IMR-90 (cell line): Measurements from ENCODE around the gene RGS10. TPM values are rescaled to one million over a fixed set of nuclear protein-coding genes. Genes with fewer than 3 reads are reported as not detected.
A peak's percentile ranks its signal among the peaks of the same experiment; 100 is the strongest.

Experiments used
- ATAC-seq: fragments of 200-7000 bp; cut with Tn5 transposase; 2 replicates; pipeline ENCODE4 v1.9.1; 2020; ENCODE audit warnings: low read depth, mild to moderate bottlenecking, moderate library complexity
- BruUV-seq: library from RNA; stranded (reverse); fragments of 400-500 nt; replicated peaks from 2 replicates; lab custom pipeline; 2021; lab: Mats Ljungman, UMichigan
- CTCF ChIA-PET: fragments of 300-600 bp; formaldehyde crosslinking; extraction: SDS; loops from one replicate; lab custom pipeline; 2021; ENCODE audit warnings: antibody characterized with exemption; lab: Yijun Ruan, JAX
- POLR2A ChIA-PET: fragments of 300-600 bp; sonication (Branson Sonifier 250); formaldehyde crosslinking; loops from one replicate; lab custom pipeline; 2022; ENCODE audit warnings: antibody characterized with exemption; ENCODE audit not compliant: unreplicated experiment; lab: Charles Lee
- DNase-seq: peaks from one replicate; pipeline ENCODE4 v3.0.0; 2013
- H2AFZ ChIP-seq: replicated peaks from 2 replicates; pipeline ENCODE3; 2013; ENCODE audit warnings: low read length, mild to moderate bottlenecking; ENCODE audit not compliant: poor library complexity
- H2AK5ac ChIP-seq: 2 replicates; pipeline ENCODE4 v1.6.1; 2013; ENCODE audit warnings: low read depth, low read length, inconsistent platforms
- H2AK9ac ChIP-seq: replicated peaks from 2 replicates; pipeline ENCODE3; 2013; ENCODE audit warnings: mild to moderate bottlenecking, low read depth, low read length, moderate library complexity; ENCODE audit not compliant: poor library complexity
- H2BK120ac ChIP-seq: 2 replicates; pipeline ENCODE4 v1.6.1; 2013; ENCODE audit warnings: low read depth, low read length, inconsistent platforms
- H2BK15ac ChIP-seq: 3 replicates; pipeline ENCODE4 v1.6.1; 2013; ENCODE audit warnings: low read depth, low read length, inconsistent platforms
- H2BK20ac ChIP-seq: 2 replicates; pipeline ENCODE4 v1.6.1; 2013; ENCODE audit warnings: low read depth, mild to moderate bottlenecking, inconsistent platforms, low read length, moderate library complexity
- H2BK5ac ChIP-seq: 2 replicates; pipeline ENCODE4 v1.6.1; 2013; ENCODE audit warnings: mild to moderate bottlenecking, low read depth, low read length, inconsistent platforms; ENCODE audit not compliant: poor library complexity, severe bottlenecking
- H3K14ac ChIP-seq: replicated peaks from 2 replicates; pipeline ENCODE4 v1.6.1; 2013; ENCODE audit warnings: low read depth, low read length, inconsistent platforms
- H3K18ac ChIP-seq: 2 replicates; pipeline ENCODE4 v1.6.1; 2013; ENCODE audit warnings: low read depth, low read length, control low read depth
- H3K23ac ChIP-seq: 2 replicates; pipeline ENCODE4 v1.6.1; 2013; ENCODE audit warnings: low read depth, low read length, inconsistent platforms
- H3K27ac ChIP-seq: 2 replicates; pipeline ENCODE4 v1.5.1; 2013; ENCODE audit warnings: mild to moderate bottlenecking, control low read depth, low read length; ENCODE audit not compliant: insufficient read depth
- H3K27me3 ChIP-seq: 2 replicates; pipeline ENCODE4 v1.6.1; 2013; ENCODE audit warnings: low read length; ENCODE audit not compliant: control insufficient read depth, insufficient read depth
- H3K36me3 ChIP-seq: 2 replicates; pipeline ENCODE4 v1.6.1; 2013; ENCODE audit warnings: low read length, mixed read lengths; ENCODE audit not compliant: control insufficient read depth, insufficient read depth
- H3K4ac ChIP-seq: 2 replicates; pipeline ENCODE4 v1.6.1; 2013; ENCODE audit warnings: low read depth, low read length, inconsistent platforms
- H3K4me1 ChIP-seq: 2 replicates; pipeline ENCODE4 v1.6.1; 2013; ENCODE audit warnings: low read length, mixed read lengths; ENCODE audit not compliant: control insufficient read depth, insufficient read depth
- H3K4me2 ChIP-seq: 2 replicates; pipeline ENCODE4 v1.6.1; 2013; ENCODE audit warnings: low read depth, mild to moderate bottlenecking, control low read depth, low read length, moderate library complexity
- H3K4me3 ChIP-seq: 2 replicates; pipeline ENCODE4 v1.5.1; 2013; ENCODE audit warnings: low read depth, mild to moderate bottlenecking, control low read depth, low read length, moderate library complexity; ENCODE audit not compliant: insufficient read depth
- H3K56ac ChIP-seq: 2 replicates; pipeline ENCODE4 v1.6.1; 2013; ENCODE audit warnings: low read length, inconsistent platforms; ENCODE audit not compliant: insufficient read depth; ENCODE audit errors: extremely low read depth
- H3K79me1 ChIP-seq, 2 experiments: 2 replicates each; pipeline ENCODE4 v1.6.1; 2013; ENCODE audit warnings: low read length in 2 of 2, inconsistent platforms in 1 of 2, low read depth in 1 of 2
- H3K9ac ChIP-seq: 2 replicates; pipeline ENCODE4 v1.6.1; 2013; ENCODE audit warnings: low read depth, low read length, control low read depth
- H3K9me1 ChIP-seq: 2 replicates; pipeline ENCODE4 v1.6.1; 2013; ENCODE audit warnings: low read length, inconsistent platforms; ENCODE audit not compliant: insufficient read depth
- H3K9me3 ChIP-seq: 2 replicates; pipeline ENCODE4 v1.6.1; 2013; ENCODE audit warnings: low read length; ENCODE audit not compliant: control insufficient read depth, insufficient read depth
- H4K20me1 ChIP-seq: 2 replicates; pipeline ENCODE4 v1.6.1; 2013; ENCODE audit warnings: low read length, inconsistent platforms; ENCODE audit not compliant: insufficient read depth
- H4K5ac ChIP-seq: 2 replicates; pipeline ENCODE4 v1.6.1; 2013; ENCODE audit warnings: mild to moderate bottlenecking, low read depth, low read length, control low read depth
- H4K8ac ChIP-seq, 2 experiments: 2 replicates each; pipeline ENCODE4 v1.6.1; 2013; ENCODE audit warnings: low read depth in 2 of 2, low read length in 2 of 2, control low read depth in 1 of 2, inconsistent platforms in 1 of 2
- H4K91ac ChIP-seq: 2 replicates; pipeline ENCODE4 v1.6.1; 2013; ENCODE audit warnings: low read depth, low read length, inconsistent platforms; ENCODE audit not compliant: insufficient read depth
- CEBPB ChIP-seq: IDR thresholded peaks from 2 replicates; pipeline ENCODE4 v1.6.1; 2012; ENCODE audit warnings: low read depth, low read length, improper control_type of control experiment
- CHD1 ChIP-seq: IDR thresholded peaks from 2 replicates; pipeline ENCODE4 v1.6.1; 2012; ENCODE audit warnings: low read depth, low read length, improper control_type of control experiment
- FOS ChIP-seq: fragments of 150-350 bp; IDR thresholded peaks from 2 replicates; pipeline ENCODE4 v1.6.1; 2016; ENCODE audit warnings: low read depth, low read length
- MAZ ChIP-seq: IDR thresholded peaks from 2 replicates; pipeline ENCODE4 v1.6.1; 2012; ENCODE audit warnings: low read depth, mild to moderate bottlenecking, low read length, improper control_type of control experiment, moderate library complexity, borderline replicate concordance
- MXI1 ChIP-seq: IDR thresholded peaks from 2 replicates; pipeline ENCODE4 v1.6.1; 2012; ENCODE audit warnings: low read depth, mild to moderate bottlenecking, low read length, moderate library complexity, borderline replicate concordance
- RAD21 ChIP-seq: IDR thresholded peaks from 2 replicates; pipeline ENCODE4 v1.6.1; 2012; ENCODE audit warnings: low read length, improper control_type of control experiment
- RCOR1 ChIP-seq: IDR thresholded peaks from 2 replicates; pipeline ENCODE4 v1.6.1; 2012; ENCODE audit warnings: mild to moderate bottlenecking, low read length, improper control_type of control experiment; ENCODE audit not compliant: insufficient replicate concordance
- SMC3 ChIP-seq: fragments of 150-350 bp; IDR thresholded peaks from 2 replicates; pipeline ENCODE4 v1.6.1; 2016; ENCODE audit warnings: low read depth, mild to moderate bottlenecking, antibody characterized with exemption, low read length, moderate library complexity
- WGBS, 2 experiments: methylation state at CpG; one replicate each; pipeline versions ENCODE4 v1.1.5 to v1.1.7; 2013; ENCODE audit warnings: missing lambda C conversion rate in 2 of 2; ENCODE audit not compliant: insufficient read length in 1 of 2; ENCODE audit errors: extremely low coverage in 2 of 2; 5-methylcytosine and 5-hydroxymethylcytosine counted together
- dilution Hi-C: fragments of 300-500 bp; cut with HindIII; formaldehyde crosslinking; loops from one replicate; pipeline ENCODE4 v1.14.3; 2018; ENCODE audit warnings: low sequenced_read_pairs; ENCODE audit not compliant: unreplicated experiment
- in situ Hi-C: fragments of 300-500 bp; cut with MboI; formaldehyde crosslinking; loops from 3 replicates; pipeline ENCODE4 v1.14.3; 2019; ENCODE audit warnings: low sequenced_read_pairs, inconsistent platforms, mixed read lengths
- intact Hi-C: fragments of 100-400 bp; cut with micrococcal nuclease; formaldehyde crosslinking; loops from 2 replicates; pipeline ENCODE4 v1.10.0; 2022
- polyA plus RNA-seq, 3 experiments: library from polyadenylated mRNA; depleted of rRNA; stranded (reverse); fragments of >200 nt; gene quantifications; 2 replicates each; pipeline ENCODE4 v1.2.3, GENCODE V29; 2012; ENCODE audit warnings: low replicate concordance in 1 of 3
- total RNA-seq: library from RNA; depleted of rRNA; stranded (reverse); fragments of >200 nt; gene quantifications from 2 replicates; pipeline ENCODE4 v1.2.3, GENCODE V29; 2012
- TF ChIP-seq, protein P1 (sequence below): conservative IDR thresholded peaks from 2 replicates; pipeline ENCODE4 v1.5.1; 2012; ENCODE audit warnings: mild to moderate bottlenecking, low read depth, low read length, improper control_type of control experiment

RGS10 gene
- total and polyA plus RNA-seq, 2 of the 4 experiments (the other 2 are of a cell fraction) = 35.3 to 89.7 TPM

- in situ Hi-C loops = no loop called here
Observed at GRCh38 chr10:119524720-119525070, 17.8 kb downstream of the RGS10 start.

More at GRCh38 chr10:119524720-119525070, 17.8 kb downstream of the RGS10 start:
- no CpG with 5 or more reads among the region's 13 CpGs for WGBS, 2 experiments
- H4K91ac ChIP-seq = no peak overlapping the region
- no peak overlapping the region for H2BK15ac ChIP-seq
- H2BK5ac ChIP-seq = no peak overlapping the region
- H3K4me3 ChIP-seq = no peak overlapping the region
- ATAC-seq = no peak
- peaks cover 25% of the 10 kb centered on the region for H3K4me1 ChIP-seq
- no peak overlapping the region for H3K27ac ChIP-seq
- peaks cover 25 to 88% of the 10 kb centered on the region in 2 experiments for H3K79me1 ChIP-seq
- no peak for DNase-seq
- peaks cover 40% of the 10 kb centered on the region for H3K9me1 ChIP-seq
- no peak overlapping the region for H3K14ac ChIP-seq
- intact Hi-C loops = no loop called here
- no peak overlapping the region for H4K8ac ChIP-seq
- H2AK9ac ChIP-seq = no peak overlapping the region
- H2BK20ac ChIP-seq = no peak overlapping the region
- H4K5ac ChIP-seq = no peak overlapping the region
- H4K20me1 ChIP-seq = peaks cover 15% of the 10 kb centered on the region; the same call in 1 of the 2 replicates
- H3K27me3 ChIP-seq = no peaks in the 10 kb centered on the region
- H3K18ac ChIP-seq = no peak overlapping the region; the same call in 1 of the 2 replicates
- no peak overlapping the region for H2AK5ac ChIP-seq
- no peak overlapping the region; the same call in 1 of the 2 replicates for H3K56ac ChIP-seq
- no peak overlapping the region for H2AFZ ChIP-seq
- H3K9me3 ChIP-seq = no peaks in the 10 kb centered on the region
- TF ChIP-seq CHD1 = no peak
- no peak for TF ChIP-seq SMC3
- TF ChIP-seq, protein P1, sequence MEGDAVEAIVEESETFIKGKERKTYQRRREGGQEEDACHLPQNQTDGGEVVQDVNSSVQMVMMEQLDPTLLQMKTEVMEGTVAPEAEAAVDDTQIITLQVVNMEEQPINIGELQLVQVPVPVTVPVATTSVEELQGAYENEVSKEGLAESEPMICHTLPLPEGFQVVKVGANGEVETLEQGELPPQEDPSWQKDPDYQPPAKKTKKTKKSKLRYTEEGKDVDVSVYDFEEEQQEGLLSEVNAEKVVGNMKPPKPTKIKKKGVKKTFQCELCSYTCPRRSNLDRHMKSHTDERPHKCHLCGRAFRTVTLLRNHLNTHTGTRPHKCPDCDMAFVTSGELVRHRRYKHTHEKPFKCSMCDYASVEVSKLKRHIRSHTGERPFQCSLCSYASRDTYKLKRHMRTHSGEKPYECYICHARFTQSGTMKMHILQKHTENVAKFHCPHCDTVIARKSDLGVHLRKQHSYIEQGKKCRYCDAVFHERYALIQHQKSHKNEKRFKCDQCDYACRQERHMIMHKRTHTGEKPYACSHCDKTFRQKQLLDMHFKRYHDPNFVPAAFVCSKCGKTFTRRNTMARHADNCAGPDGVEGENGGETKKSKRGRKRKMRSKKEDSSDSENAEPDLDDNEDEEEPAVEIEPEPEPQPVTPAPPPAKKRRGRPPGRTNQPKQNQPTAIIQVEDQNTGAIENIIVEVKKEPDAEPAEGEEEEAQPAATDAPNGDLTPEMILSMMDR = no peak
- no peak for TF ChIP-seq CEBPB
- TF ChIP-seq MAZ = no peak
- no peak for TF ChIP-seq RCOR1
- no peak for TF ChIP-seq FOS
- no peak for TF ChIP-seq MXI1
- TF ChIP-seq RAD21 = no peak
- H3K4ac ChIP-seq = peak overlapping the region; percentile 51; the same call in 1 of the 2 replicates
- peak overlapping the region; percentile 16; the same call in 1 of the 2 replicates for H2BK120ac ChIP-seq
- ChIA-PET POLR2A (no interaction called here), CTCF (no interaction called here)
- peaks cover 39% of the 10 kb centered on the region for H3K36me3 ChIP-seq
- no peak overlapping the region for H3K4me2 ChIP-seq
- H3K9ac ChIP-seq = no peak overlapping the region
- H3K23ac ChIP-seq = no peak overlapping the region
- no TSS peak for BruUV-seq
- dilution Hi-C loops = no loop called here
